Measurements from ENCODE around the gene TRIM15. TPM values are rescaled to one million over a fixed set of nuclear protein-coding genes. Genes with fewer than 3 reads are reported as not detected.
"Not testable (repeated sequence)": the region's sequence is repeated elsewhere in the genome, so short reads cannot be mapped to it uniquely, and the experiment has no call there.

The TRIM15 gene
- polyA plus RNA-seq, 1 donor from 2014 or later, result not detected

DNA sequence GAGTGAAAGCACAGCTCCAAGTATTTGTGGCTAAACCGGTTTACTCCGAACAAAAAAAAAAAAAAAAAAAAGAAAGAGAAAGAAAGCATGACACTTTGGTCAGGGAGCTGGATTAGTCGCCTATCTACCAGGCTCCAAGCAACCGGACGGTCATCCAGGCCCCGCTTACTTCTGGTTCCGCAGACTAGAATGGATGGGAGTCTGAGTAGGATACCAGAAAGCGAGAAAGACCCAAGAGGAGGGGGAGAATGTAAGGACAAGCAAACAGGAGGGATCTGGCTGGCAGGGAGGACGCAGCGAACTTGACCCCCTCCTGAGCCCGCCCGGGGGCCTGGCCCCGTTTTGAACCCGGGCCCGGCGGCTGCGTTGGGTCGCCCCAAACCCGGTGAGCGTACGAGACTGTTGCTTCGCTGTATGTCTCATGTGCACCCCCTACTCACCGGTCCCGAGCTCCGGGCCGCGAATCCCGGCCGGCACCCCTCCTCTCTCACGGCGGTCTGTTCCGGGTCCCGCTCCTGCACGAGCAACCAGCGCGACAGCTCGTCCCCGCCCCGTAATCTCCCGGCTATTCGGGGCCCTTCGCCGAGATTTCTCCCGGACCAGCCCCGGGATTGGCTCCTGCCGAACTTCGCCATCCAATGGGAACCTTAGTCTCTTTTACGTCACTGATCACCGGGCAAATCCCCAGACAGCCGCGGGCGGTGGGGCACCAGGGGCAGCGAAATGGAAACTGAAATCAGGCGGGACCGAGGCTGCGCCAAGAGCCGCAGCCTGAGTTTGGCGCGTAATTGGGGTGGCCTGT, 49.7 kb downstream of the TRIM15 start, which contains the start of gene TRIM26:
Gene TRIM26 (minus strand): TSS at position 542 of the 802 bp plus-strand sequence. CDS start 14,303 bp downstream, outside the sequence.
- Mint-ChIP-seq H3K9me3 (no peaks in the 10 kb centered on the region), H3K36me3 (peaks cover 2% of the 10 kb centered on the region), H3K4me1 (peaks cover 43 to 52% (median 47%) of the 10 kb centered on the region in 3 donors), H3K27me3 (no peaks in the 10 kb centered on the region), H3K27ac (peak within 1 kb of the TSS; percentile 98 to 99 (median 99)), H3K4me3 (peak within 1 kb of the TSS; percentile 96 to 99 (median 98))

DNA sequence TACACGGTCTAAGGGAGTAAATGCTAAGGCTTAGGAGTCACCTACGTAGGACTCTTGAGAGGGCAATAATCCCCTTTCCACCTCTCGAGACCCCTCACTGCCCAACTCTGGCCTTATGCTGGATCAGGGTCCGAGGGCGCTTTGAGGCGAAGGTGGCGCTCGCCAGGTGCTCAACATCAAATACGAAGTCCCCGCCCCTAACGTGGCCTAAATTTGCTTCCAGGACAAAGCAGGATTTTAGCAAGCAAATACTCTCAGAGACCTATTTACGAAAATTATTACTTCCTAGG, 50.3 kb downstream of the TRIM15 start:
- Mint-ChIP-seq H3K27ac (peak overlapping the region; percentile 98 to 99 (median 99)), H3K4me1 (peaks cover 41 to 48% (median 44%) of the 10 kb centered on the region in 3 donors), H3K9me3 (no peaks in the 10 kb centered on the region), H3K36me3 (peaks cover 2% of the 10 kb centered on the region), H3K4me3 (peak overlapping the region; percentile 96 to 99 (median 98)), H3K27me3 (no peaks in the 10 kb centered on the region)

DNA sequence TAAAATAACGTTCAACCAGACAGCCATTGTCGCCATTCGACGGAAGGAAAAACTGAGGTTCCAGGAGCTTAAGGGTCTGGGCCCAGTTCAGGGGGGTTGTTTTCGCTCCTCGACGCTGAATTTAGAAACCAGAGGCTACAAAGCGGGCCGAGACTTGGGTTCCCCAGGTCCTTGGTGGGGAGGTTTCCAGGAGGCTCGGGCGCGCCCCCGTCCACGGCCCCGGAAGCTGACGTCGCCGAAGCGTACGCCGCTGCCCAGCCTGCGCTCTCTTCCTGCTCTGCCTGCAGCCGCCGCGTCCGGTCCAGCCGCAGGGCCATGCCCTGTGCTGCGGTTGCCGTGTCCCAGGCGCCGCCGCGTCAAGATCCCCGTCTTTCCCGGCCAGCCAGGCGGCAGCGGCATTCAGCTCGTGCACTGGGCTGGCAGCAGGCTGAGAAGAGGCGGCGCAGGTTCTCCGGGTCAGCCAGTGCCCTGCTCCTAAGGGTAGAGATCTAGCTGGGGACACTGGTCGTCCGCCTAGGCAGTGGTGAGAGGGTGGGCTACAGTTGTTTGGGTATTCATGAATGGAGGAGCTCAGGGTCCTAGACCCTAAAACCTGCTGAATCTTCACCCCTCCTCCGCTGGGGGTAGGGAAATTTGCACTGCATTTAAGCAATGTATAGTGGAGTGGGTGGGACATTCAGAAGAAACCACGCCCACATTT, 50.8 kb downstream of the TRIM15 start:
- H3K27me3 Mint-ChIP-seq, result no peaks in the 10 kb centered on the region
- no peaks in the 10 kb centered on the region for H3K9me3 Mint-ChIP-seq
- H3K36me3 Mint-ChIP-seq, result peaks cover 2% of the 10 kb centered on the region
- H3K27ac Mint-ChIP-seq, result peak overlapping the region; percentile 98 to 99 (median 99)
- H3K4me3 Mint-ChIP-seq, result peak overlapping the region; percentile 96 to 99 (median 98)
- peaks cover 37 to 45% (median 41%) of the 10 kb centered on the region in 3 donors for H3K4me1 Mint-ChIP-seq

DNA sequence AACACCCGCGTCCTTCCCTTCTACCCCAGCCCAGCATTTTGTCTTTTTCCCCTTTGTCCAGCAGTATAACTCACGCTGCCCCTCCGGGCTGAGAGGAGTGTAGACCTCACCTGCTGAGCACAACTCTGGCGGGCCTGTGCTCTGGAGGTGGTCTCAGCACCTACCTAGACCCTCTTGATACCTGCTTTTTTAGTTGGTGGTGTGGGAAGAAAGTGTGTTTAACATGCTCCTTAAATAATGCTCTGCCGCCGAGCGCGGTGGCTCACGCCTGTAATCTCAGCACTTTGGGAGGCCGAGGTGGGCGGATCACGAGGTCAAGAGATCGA, 51.3 kb downstream of the TRIM15 start:
- peak overlapping the region; percentile 98 to 99 (median 99) for H3K27ac Mint-ChIP-seq
- peaks cover 2% of the 10 kb centered on the region for H3K36me3 Mint-ChIP-seq
- H3K27me3 Mint-ChIP-seq, result no peaks in the 10 kb centered on the region
- no peaks in the 10 kb centered on the region for H3K9me3 Mint-ChIP-seq
- peaks cover 39 to 46% (median 43%) of the 10 kb centered on the region in 3 donors for H3K4me1 Mint-ChIP-seq
- H3K4me3 Mint-ChIP-seq, result peak overlapping the region; percentile 96 to 99 (median 98)

DNA sequence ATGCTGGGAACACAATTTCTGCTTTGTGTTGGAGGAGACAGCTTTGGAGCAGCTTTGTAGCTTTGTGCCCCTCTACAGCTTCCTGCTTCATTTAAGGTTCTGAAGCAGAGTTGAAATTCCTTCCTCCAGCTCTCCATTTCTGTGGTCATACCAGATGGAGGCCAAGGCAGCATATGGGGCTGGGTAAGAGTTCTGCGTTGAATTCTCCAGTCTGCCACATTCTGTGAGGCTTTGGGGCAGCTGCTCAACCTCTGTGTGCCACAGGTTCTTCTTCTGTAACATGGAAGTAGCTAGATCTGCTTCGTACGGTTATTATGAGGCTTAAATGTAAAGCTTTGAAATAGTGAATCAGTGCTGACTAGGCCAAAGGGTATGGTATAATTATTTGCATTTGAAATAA, 52.8 kb downstream of the TRIM15 start:
- Mint-ChIP-seq H3K9me3 (no peaks in the 10 kb centered on the region), H3K4me3 (peak overlapping the region in 2 of 4 donors; percentile 78 to 98), H3K27ac (peak overlapping the region in 2 of 3 donors; percentile 49 to 98), H3K36me3 (peaks cover 2% of the 10 kb centered on the region), H3K27me3 (no peaks in the 10 kb centered on the region), H3K4me1 (peaks cover 28 to 34% (median 31%) of the 10 kb centered on the region in 3 donors)

DNA sequence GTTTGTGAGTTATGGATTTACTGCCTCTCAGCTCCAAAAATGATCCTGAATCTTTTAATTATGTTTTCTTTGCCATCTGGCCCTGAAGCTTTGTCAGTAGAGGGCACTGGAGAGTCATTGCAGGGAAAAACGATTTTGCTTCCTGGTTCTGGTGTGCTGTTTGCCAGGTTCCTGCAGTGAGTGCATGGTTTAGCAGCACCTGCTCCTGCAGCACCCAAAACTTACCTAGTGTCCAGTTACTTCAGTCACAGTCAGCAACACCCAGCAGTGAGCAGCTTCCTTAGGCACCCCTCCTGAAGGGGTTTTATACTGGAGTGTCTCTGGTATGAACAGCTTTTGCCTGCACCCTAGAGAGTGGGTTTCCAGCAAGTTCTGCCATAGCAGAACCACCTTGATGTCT, 55.9 kb downstream of the TRIM15 start:
- no peak overlapping the region for H3K27ac Mint-ChIP-seq
- peak overlapping the region in 1 of 4 donors; percentile 10 for H3K4me3 Mint-ChIP-seq
- peaks cover 1% of the 10 kb centered on the region for H3K36me3 Mint-ChIP-seq
- H3K27me3 Mint-ChIP-seq, result no peaks in the 10 kb centered on the region
- peaks cover 4 to 14% (median 12%) of the 10 kb centered on the region in 3 donors for H3K9me3 Mint-ChIP-seq
- H3K4me1 Mint-ChIP-seq, result peaks cover 6 to 18% (median 12%) of the 10 kb centered on the region in 3 donors

DNA sequence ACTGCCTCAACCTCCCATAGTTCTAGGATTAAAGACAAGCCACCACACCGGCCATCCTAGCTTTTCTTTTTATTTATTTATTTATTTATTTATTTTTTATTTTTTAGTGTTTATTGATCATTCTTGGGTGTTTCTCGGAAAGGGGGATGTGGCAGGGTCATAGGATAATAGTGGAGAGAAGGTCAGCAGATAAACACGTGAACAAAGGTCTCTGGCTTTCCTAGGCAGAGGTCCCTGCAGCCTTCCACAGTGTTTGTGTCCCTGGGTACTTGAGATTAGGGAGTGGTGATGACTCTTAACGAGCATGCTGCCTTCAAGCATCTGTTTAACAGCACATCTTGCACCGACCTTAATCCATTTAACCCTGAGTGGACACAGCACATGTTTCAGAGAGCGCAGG, 58.0 kb downstream of the TRIM15 start:
- not testable (repeated sequence) for H3K27ac Mint-ChIP-seq, H3K36me3 Mint-ChIP-seq, H3K27me3 Mint-ChIP-seq, H3K4me1 Mint-ChIP-seq
- Mint-ChIP-seq H3K4me3 (peak overlapping the region in 1 of 4 donors; percentile 17), H3K9me3 (peaks cover 4 to 17% (median 12%) of the 10 kb centered on the region in 3 donors)

DNA sequence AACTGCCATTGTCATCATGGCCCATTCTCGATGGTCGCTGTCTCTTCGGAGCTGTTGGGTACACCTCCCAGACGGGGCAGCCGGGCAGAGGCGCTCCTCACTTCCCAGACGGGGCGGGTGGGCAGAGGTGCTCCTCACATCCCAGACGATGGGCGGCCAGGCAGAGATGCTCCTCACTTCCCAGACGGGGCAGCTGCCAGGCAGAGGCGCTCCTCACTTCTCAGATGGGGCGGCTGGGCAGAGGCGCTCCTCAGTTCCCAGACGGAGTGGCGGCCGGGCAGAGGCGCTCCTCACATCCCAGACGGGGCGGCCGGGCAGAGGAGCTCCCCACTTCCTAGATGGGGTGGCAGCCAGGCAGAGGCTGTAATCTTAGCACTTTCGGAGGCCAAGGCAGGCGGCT, 58.6 kb downstream of the TRIM15 start:
- H3K4me3 Mint-ChIP-seq, H3K27me3 Mint-ChIP-seq, H3K27ac Mint-ChIP-seq, H3K4me1 Mint-ChIP-seq, H3K36me3 Mint-ChIP-seq: not testable (repeated sequence)
- peaks cover 5 to 17% (median 12%) of the 10 kb centered on the region in 3 donors for H3K9me3 Mint-ChIP-seq

Other genes with a start within 250 kb of the TRIM15 start
- 2,521 TPM for gene HLA-A, start 221.0 kb upstream of the TRIM15 start, polyA plus RNA-seq
- 84.4 TPM for gene POLR1H, start 102.3 kb upstream of the TRIM15 start, polyA plus RNA-seq
- gene PPP1R11, start 96.3 kb upstream of the TRIM15 start, polyA plus RNA-seq, result 102 TPM
- not detected for gene RNF39, start 87.8 kb upstream of the TRIM15 start, polyA plus RNA-seq
- not detected for gene TRIM31, start 50.5 kb upstream of the TRIM15 start, polyA plus RNA-seq
- gene TRIM40, start 27.4 kb upstream of the TRIM15 start, polyA plus RNA-seq, result 0.10 TPM
- not detected for gene TRIM10, start 2.3 kb upstream of the TRIM15 start, polyA plus RNA-seq
- 70.6 TPM for gene TRIM26, start 49.9 kb downstream of the TRIM15 start, polyA plus RNA-seq
- 14.1 TPM for gene TRIM39, start 163.4 kb downstream of the TRIM15 start, polyA plus RNA-seq
- gene RPP21, start 181.6 kb downstream of the TRIM15 start, polyA plus RNA-seq, result 89.1 TPM